Nephron (organoid): ENCODE results near the gene GLIS1.
A peak's percentile ranks its signal among the peaks of the same experiment; 100 is the strongest.

ENCODE experiments used
- H3K27ac Mint-ChIP-seq, 3 experiments: 2 replicates each; pipeline ENCODE4 v1.8.0; 2020; ENCODE audit warnings: mixed read lengths in 3 of 3, mild to moderate bottlenecking in 2 of 3, moderate library complexity in 1 of 3
- H3K27me3 Mint-ChIP-seq: 2 replicates; pipeline ENCODE4 v1.8.0; 2021; ENCODE audit warnings: low read depth, mild to moderate bottlenecking, moderate library complexity, mixed read lengths
- H3K36me3 Mint-ChIP-seq: 2 replicates; pipeline ENCODE4 v1.8.0; 2020; ENCODE audit warnings: low read depth, mixed read lengths
- H3K4me1 Mint-ChIP-seq: 2 replicates; pipeline ENCODE4 v1.8.0; 2020; ENCODE audit warnings: mixed read lengths
- H3K4me3 Mint-ChIP-seq, 3 experiments: 2 replicates each; pipeline ENCODE4 v1.8.0; 2020; ENCODE audit warnings: mild to moderate bottlenecking in 3 of 3, mixed read lengths in 3 of 3, moderate library complexity in 2 of 3
- H3K9me3 Mint-ChIP-seq: 2 replicates; pipeline ENCODE4 v1.8.0; 2020; ENCODE audit warnings: mixed read lengths
- TF ChIP-seq, protein P1 (sequence below), 3 experiments: fragments of 200-600 bp; sonication (generic); IDR thresholded peaks; one replicate each; pipeline ENCODE4 v1.5.0; 2021; ENCODE audit warnings: antibody characterized with exemption in 3 of 3; ENCODE audit not compliant: unreplicated experiment in 3 of 3

Gene GLIS1

GRCh38 chr1:53591924-53592323 lies 147.0 kb downstream of the GLIS1 start:
- Mint-ChIP-seq H3K36me3 (no peaks in the 10 kb centered on the region), H3K4me1 (peaks cover 39% of the 10 kb centered on the region), H3K9me3 (no peaks in the 10 kb centered on the region), H3K4me3 (no peak overlapping the region), H3K27ac (peak overlapping the region in 2 of 3 experiments; percentile 72 to 80), H3K27me3 (peaks cover 44% of the 10 kb centered on the region)
- TF ChIP-seq, protein P1, sequence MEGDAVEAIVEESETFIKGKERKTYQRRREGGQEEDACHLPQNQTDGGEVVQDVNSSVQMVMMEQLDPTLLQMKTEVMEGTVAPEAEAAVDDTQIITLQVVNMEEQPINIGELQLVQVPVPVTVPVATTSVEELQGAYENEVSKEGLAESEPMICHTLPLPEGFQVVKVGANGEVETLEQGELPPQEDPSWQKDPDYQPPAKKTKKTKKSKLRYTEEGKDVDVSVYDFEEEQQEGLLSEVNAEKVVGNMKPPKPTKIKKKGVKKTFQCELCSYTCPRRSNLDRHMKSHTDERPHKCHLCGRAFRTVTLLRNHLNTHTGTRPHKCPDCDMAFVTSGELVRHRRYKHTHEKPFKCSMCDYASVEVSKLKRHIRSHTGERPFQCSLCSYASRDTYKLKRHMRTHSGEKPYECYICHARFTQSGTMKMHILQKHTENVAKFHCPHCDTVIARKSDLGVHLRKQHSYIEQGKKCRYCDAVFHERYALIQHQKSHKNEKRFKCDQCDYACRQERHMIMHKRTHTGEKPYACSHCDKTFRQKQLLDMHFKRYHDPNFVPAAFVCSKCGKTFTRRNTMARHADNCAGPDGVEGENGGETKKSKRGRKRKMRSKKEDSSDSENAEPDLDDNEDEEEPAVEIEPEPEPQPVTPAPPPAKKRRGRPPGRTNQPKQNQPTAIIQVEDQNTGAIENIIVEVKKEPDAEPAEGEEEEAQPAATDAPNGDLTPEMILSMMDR (IDR thresholded peaks at IDR 0.05; ENCODE audit: unreplicated experiment in 3 of 3): no peak

DNA sequence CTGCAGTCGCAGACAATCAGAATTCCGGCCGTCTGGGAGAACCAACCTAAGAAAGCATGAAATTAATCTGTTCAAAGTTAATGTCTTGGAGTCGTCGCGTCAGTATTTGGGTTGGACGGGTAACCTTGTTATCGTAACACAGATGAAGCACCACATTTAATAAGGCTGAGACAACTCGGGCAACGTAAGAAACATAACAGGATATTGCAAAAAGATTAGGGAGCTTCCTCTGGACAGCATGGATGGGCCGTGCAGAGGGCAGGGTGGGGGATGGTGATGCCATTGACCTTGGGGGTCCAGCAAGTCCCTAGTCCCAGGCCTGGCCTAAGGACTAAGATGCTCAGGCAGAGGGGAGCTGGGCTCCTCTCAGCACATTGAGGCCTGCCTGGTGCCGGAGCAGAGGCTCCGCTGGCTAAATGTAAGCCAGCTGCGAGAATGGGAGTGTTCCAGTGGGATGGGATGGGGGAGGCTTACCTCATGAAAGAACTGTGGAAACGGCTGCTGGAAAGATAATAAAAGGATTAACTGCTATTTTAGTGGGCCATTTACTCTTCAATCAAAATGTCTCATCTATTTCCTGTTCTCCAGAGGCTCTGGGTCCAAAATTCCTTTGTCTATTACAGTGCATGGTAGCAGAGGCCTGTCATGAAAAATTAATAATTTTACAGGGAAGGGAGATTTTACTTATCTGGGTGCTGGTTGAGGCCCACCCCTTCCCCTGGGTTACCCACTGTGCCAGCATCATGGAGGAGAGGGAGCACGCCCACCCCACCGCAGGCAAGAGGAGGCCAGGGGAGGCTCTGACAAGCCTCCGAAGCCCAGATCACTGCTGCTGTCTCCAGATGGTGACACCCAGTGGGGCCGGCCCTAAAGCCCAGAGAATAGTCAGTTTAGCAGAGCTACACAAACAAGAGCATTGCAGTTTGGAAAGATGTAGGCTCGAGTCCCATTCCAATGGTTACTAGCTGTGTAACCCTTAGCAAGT lies 148.1 kb downstream of the GLIS1 start:
- H3K27me3 Mint-ChIP-seq: peaks cover 55% of the 10 kb centered on the region
- H3K9me3 Mint-ChIP-seq: no peaks in the 10 kb centered on the region
- TF ChIP-seq, protein P1 (IDR thresholded peaks at IDR 0.05; ENCODE audit: unreplicated experiment in 3 of 3): no peak
- H3K4me1 Mint-ChIP-seq: peaks cover 47% of the 10 kb centered on the region
- H3K36me3 Mint-ChIP-seq: no peaks in the 10 kb centered on the region
- peak overlapping the region in 2 of 3 experiments; percentile 0 to 31 for H3K4me3 Mint-ChIP-seq
- peak overlapping the region; percentile 95 to 99 (median 96) for H3K27ac Mint-ChIP-seq

- H3K27ac Mint-ChIP-seq: peak overlapping the region; percentile 95 to 99 (median 96)
- TF ChIP-seq, protein P1 (IDR thresholded peaks at IDR 0.05; ENCODE audit: unreplicated experiment in 3 of 3): no peak
- H3K9me3 Mint-ChIP-seq: no peaks in the 10 kb centered on the region
- peaks cover 50% of the 10 kb centered on the region for H3K4me1 Mint-ChIP-seq
- no peak overlapping the region for H3K4me3 Mint-ChIP-seq
- peaks cover 48% of the 10 kb centered on the region for H3K27me3 Mint-ChIP-seq
- H3K36me3 Mint-ChIP-seq: no peaks in the 10 kb centered on the region
These were observed 148.9 kb downstream of the GLIS1 start for GRCh38 chr1:53590104-53590503.

- Mint-ChIP-seq H3K9me3 (no peaks in the 10 kb centered on the region), H3K4me1 (peaks cover 59% of the 10 kb centered on the region), H3K27me3 (peaks cover 45% of the 10 kb centered on the region), H3K36me3 (no peaks in the 10 kb centered on the region), H3K27ac (peak overlapping the region; percentile 95 to 99 (median 96)), H3K4me3 (peak overlapping the region in 1 of 3 experiments; percentile 24)
- TF ChIP-seq, protein P1 (IDR thresholded peaks at IDR 0.05; ENCODE audit: unreplicated experiment in 3 of 3): no peak
These were observed 149.7 kb downstream of the GLIS1 start for GRCh38 chr1:53589043-53589887.

DNA sequence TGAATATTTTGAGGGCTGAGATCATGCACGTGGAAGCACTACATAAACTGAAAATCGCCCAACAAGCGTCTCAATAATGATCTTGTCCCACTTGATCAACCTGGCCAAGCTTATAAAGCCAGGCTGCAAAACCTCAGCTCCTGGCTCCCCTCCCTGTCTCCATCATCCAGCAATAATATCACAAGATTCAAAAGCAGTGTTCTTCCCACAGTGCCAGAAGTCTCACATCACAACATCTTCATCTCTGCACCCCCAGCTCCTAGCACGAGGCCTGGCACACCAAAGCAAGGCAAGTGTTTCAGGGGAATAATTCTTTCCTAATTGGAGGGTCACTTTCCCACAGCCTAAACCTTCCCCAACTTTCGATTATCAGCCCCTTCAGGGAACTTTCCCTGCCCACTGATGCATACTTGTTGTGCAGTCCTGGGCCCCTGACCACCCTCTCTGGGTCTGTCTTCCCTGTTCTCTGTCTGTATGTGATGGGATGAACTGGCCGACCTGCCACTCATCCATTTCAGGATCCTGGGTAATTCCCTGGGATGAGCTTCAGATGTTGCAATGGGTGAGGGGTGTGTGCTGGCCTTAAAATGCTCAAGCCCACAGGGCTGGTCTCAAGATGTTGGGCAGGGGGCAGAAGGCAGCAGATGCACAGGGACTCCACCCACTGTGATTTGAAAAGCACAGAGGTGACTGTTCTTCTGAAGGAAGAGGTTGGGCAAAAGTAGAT lies 150.7 kb downstream of the GLIS1 start:
- peak overlapping the region; percentile 48 to 82 (median 55) for H3K27ac Mint-ChIP-seq
- H3K4me1 Mint-ChIP-seq: peaks cover 69% of the 10 kb centered on the region
- no peaks in the 10 kb centered on the region for H3K9me3 Mint-ChIP-seq
- no peaks in the 10 kb centered on the region for H3K36me3 Mint-ChIP-seq
- H3K4me3 Mint-ChIP-seq: no peak overlapping the region
- peaks cover 45% of the 10 kb centered on the region for H3K27me3 Mint-ChIP-seq
- TF ChIP-seq, protein P1 (IDR thresholded peaks at IDR 0.05; ENCODE audit: unreplicated experiment in 3 of 3): no peak
